ENCODE data around the gene MCM7. TPM values are rescaled to one million over a fixed set of nuclear protein-coding genes. Genes with fewer than 3 reads are reported as not detected.

The MCM7 gene
- total and polyA plus RNA-seq, 2 of the 13 experiments (the other 11 are each of a cell fraction or from before 2014, with no cell fraction given) = 84.5 to 214 TPM

DNA sequence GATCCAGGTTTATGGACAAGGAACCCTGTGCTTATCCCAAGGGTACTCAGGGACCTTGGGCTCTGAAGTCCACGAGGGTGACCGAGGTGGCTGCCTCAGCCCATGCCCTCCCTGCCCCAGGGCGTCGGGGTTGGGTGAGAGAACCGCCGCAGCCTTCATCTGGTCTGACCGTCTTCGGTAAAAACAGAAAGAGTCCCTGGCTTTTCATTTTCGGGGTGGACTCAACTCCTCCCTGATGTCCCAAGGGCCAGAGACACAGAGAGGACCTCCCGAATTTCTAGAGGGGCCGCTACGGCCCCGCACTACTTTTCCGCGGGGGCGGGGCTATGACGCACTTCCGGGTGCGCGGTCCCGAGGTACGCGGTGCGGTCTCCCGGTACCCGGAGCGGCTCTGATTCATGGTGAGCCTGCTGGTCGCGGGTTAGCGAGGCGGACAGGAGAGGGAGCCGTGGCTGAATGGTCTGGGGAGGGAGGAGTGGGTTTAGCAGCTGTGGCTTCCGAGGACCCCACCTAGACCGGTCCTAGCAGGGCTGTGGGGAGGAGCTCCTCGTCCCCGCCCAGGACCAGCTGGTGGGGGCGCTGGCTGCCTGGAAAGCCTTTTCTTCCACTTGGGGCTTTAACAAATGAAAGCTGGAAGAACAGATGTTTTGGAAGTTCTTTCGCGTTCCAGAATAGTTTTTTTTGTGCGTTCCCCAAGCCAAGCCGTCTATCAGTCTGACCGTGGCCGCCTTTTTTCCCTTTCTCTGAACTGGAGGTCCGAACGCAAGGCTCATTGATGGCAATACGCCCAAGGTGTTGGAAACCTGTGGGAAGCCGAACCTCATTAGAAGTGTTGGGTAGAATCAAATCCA lies 51.5 kb downstream of the MCM7 start, which contains the start of gene ZSCAN21 (continued):
- TF ChIP-seq, protein P1, sequence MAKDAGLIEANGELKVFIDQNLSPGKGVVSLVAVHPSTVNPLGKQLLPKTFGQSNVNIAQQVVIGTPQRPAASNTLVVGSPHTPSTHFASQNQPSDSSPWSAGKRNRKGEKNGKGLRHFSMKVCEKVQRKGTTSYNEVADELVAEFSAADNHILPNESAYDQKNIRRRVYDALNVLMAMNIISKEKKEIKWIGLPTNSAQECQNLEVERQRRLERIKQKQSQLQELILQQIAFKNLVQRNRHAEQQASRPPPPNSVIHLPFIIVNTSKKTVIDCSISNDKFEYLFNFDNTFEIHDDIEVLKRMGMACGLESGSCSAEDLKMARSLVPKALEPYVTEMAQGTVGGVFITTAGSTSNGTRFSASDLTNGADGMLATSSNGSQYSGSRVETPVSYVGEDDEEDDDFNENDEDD (CRISPR knock-in tag; IDR thresholded peaks at IDR 0.05; ENCODE audit: borderline replicate concordance) = no peak
- peak; percentile 37 for TF ChIP-seq ZNF142 (CRISPR knock-in tag; IDR thresholded peaks at IDR 0.05)
- TF ChIP-seq ZNF230 (CRISPR knock-in tag; IDR thresholded peaks at IDR 0.05) = no peak
- no peak for TF ChIP-seq GMEB2 (CRISPR knock-in tag; IDR thresholded peaks at IDR 0.05; ENCODE audit: low read depth)
- TF ChIP-seq ZNF800 (CRISPR knock-in tag; IDR thresholded peaks at IDR 0.05) = peak; percentile 31; the same call in 1 of the 2 replicates
- 0 out of 2 replicates have a peak, but pooled peaks have one; percentile 47 for TF ChIP-seq ZNF335 (CRISPR knock-in tag; IDR thresholded peaks at IDR 0.05)
- no peak for TF ChIP-seq NBN (conservative IDR thresholded peaks at IDR 0.05)
- TF ChIP-seq SP1 (IDR thresholded peaks at IDR 0.05) = no peak
- TF ChIP-seq SP1 (CRISPR knock-in tag; IDR thresholded peaks at IDR 0.05) = peak; percentile 61; the same call in 1 of the 2 replicates
- TF ChIP-seq ZSCAN29 (CRISPR knock-in tag; conservative IDR thresholded peaks at IDR 0.05) = no peak
- no peak for TF ChIP-seq ZNF547 (CRISPR knock-in tag; IDR thresholded peaks at IDR 0.05)
- no peak for TF ChIP-seq NONO (IDR thresholded peaks at IDR 0.05)
- peak; percentile 56; the same call in 1 of the 2 replicates for TF ChIP-seq NONO (CRISPR knock-in tag; conservative IDR thresholded peaks at IDR 0.05)
- TF ChIP-seq, protein P2, sequence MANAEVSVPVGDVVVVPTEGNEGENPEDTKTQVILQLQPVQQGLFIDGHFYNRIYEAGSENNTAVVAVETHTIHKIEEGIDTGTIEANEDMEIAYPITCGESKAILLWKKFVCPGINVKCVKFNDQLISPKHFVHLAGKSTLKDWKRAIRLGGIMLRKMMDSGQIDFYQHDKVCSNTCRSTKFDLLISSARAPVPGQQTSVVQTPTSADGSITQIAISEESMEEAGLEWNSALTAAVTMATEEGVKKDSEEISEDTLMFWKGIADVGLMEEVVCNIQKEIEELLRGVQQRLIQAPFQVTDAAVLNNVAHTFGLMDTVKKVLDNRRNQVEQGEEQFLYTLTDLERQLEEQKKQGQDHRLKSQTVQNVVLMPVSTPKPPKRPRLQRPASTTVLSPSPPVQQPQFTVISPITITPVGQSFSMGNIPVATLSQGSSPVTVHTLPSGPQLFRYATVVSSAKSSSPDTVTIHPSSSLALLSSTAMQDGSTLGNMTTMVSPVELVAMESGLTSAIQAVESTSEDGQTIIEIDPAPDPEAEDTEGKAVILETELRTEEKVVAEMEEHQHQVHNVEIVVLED (CRISPR knock-in tag; IDR thresholded peaks at IDR 0.05; ENCODE audit: borderline replicate concordance) = no peak; the same call in 1 of the 2 replicates
- TF ChIP-seq HNRNPK (IDR thresholded peaks at IDR 0.05; ENCODE audit: low read depth, low read length, poor library complexity, severe bottlenecking) = no peak

Data from HepG2 (cell line).